OCI-LY7 (cell line): ENCODE data around the gene ODAPH.

Experiments
- EZH2phosphoT487 ChIP-seq: fragments of 200-600 bp; sonication (generic); IDR thresholded peaks from 2 replicates; pipeline ENCODE4 v1.6.1; 2018; ENCODE audit warnings: low read depth, borderline replicate concordance, mild to moderate bottlenecking, mixed run types, antibody characterized with exemption, low read length, moderate library complexity, mixed read lengths
- TF ChIP-seq, protein P1 (sequence below): fragments of 200-600 bp; sonication (generic); conservative IDR thresholded peaks from 2 replicates; pipeline ENCODE4 v1.5.1; 2014; ENCODE audit warnings: mild to moderate bottlenecking, antibody characterized with exemption, low read length, moderate library complexity, mixed read lengths

GRCh38 chr4:75549019-75549418 lies 6.8 kb upstream of the ODAPH start:
- TF ChIP-seq, protein P1, sequence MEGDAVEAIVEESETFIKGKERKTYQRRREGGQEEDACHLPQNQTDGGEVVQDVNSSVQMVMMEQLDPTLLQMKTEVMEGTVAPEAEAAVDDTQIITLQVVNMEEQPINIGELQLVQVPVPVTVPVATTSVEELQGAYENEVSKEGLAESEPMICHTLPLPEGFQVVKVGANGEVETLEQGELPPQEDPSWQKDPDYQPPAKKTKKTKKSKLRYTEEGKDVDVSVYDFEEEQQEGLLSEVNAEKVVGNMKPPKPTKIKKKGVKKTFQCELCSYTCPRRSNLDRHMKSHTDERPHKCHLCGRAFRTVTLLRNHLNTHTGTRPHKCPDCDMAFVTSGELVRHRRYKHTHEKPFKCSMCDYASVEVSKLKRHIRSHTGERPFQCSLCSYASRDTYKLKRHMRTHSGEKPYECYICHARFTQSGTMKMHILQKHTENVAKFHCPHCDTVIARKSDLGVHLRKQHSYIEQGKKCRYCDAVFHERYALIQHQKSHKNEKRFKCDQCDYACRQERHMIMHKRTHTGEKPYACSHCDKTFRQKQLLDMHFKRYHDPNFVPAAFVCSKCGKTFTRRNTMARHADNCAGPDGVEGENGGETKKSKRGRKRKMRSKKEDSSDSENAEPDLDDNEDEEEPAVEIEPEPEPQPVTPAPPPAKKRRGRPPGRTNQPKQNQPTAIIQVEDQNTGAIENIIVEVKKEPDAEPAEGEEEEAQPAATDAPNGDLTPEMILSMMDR: no peak
- no peak for TF ChIP-seq EZH2phosphoT487
